HEK293 (cell line): ENCODE data around the gene TFE3.

ENCODE experiments used
- CTCF ChIA-PET: fragments of 350-600 bp; formaldehyde crosslinking; extraction: SDS; loops from one replicate; lab custom pipeline; 2021; ENCODE audit warnings: antibody characterized with exemption; lab: Yijun Ruan, JAX
- POLR2A ChIA-PET: fragments of 300-600 bp; formaldehyde crosslinking; extraction: SDS; loops from one replicate; lab custom pipeline; 2020; ENCODE audit warnings: antibody characterized with exemption, inconsistent platforms; lab: Yijun Ruan, JAX
- H3K27ac ChIP-seq: fragments of 200-500 bp; sonication (Bioruptor generic); 2 replicates; pipeline ENCODE4 v1.5.1; 2014; ENCODE audit warnings: low read depth, low read length, control low read depth, inconsistent platforms; ENCODE audit errors: extremely low read depth
- H3K36me3 ChIP-seq, 2 experiments: fragments of 200-500 bp in 1 of 2; sonication (Bioruptor generic) in 1 of 2; 1 replicate in 1 of 2; 2 replicates in 1 of 2; pipeline ENCODE4 v1.5.1; 2014 to 2017; ENCODE audit warnings: inconsistent platforms in 2 of 2, low read length in 2 of 2; ENCODE audit not compliant: control insufficient read depth in 2 of 2, insufficient read depth in 1 of 2
- H3K4me1 ChIP-seq: fragments of 200-500 bp; sonication (Bioruptor generic); 2 replicates; pipeline ENCODE4 v1.5.1; 2014; ENCODE audit warnings: mild to moderate bottlenecking, low read length, inconsistent platforms; ENCODE audit not compliant: control insufficient read depth, insufficient read depth
- H3K4me3 ChIP-seq: 2 replicates; pipeline ENCODE4 v1.5.1; 2011; ENCODE audit warnings: low read depth, mild to moderate bottlenecking, control low read depth, low read length, moderate library complexity
- H3K9me3 ChIP-seq: fragments of 200-500 bp; sonication (Bioruptor generic); 2 replicates; pipeline ENCODE4 v1.5.1; 2014; ENCODE audit warnings: low read depth, low read length, inconsistent platforms; ENCODE audit not compliant: control insufficient read depth, insufficient read depth
- FEZF1 ChIP-seq: fragments of 450-650 bp; formaldehyde crosslinking; IDR thresholded peaks from 2 replicates; pipeline ENCODE4 v1.5.1; 2016; ENCODE audit warnings: missing biosample characterization, missing genetic modification characterization
- GFI1B ChIP-seq: fragments of 450-650 bp; formaldehyde crosslinking; IDR thresholded peaks from 2 replicates; pipeline ENCODE4 v1.5.1; 2016; ENCODE audit warnings: missing biosample characterization, missing genetic modification characterization
- GLI2 ChIP-seq: fragments of 450-650 bp; formaldehyde crosslinking; IDR thresholded peaks from 2 replicates; pipeline ENCODE4; 2017; ENCODE audit warnings: missing biosample characterization, missing genetic modification characterization, low read depth, borderline replicate concordance
- KLF17 ChIP-seq: fragments of 450-650 bp; formaldehyde crosslinking; IDR thresholded peaks from 2 replicates; pipeline ENCODE4 v1.5.1; 2016; ENCODE audit warnings: missing biosample characterization, missing genetic modification characterization
- KLF7 ChIP-seq: fragments of 450-650 bp; formaldehyde crosslinking; IDR thresholded peaks from 2 replicates; pipeline ENCODE4 v1.5.1; 2016; ENCODE audit warnings: missing biosample characterization, missing genetic modification characterization, borderline replicate concordance
- MYNN ChIP-seq: fragments of 450-650 bp; formaldehyde crosslinking; IDR thresholded peaks from 2 replicates; pipeline ENCODE4 v1.5.1; 2016; ENCODE audit warnings: missing biosample characterization, missing genetic modification characterization, borderline replicate concordance
- PRDM2 ChIP-seq: fragments of 450-650 bp; formaldehyde crosslinking; IDR thresholded peaks from 2 replicates; pipeline ENCODE4 v1.5.1; 2016; ENCODE audit warnings: missing biosample characterization, missing genetic modification characterization, borderline replicate concordance
- SCRT1 ChIP-seq: fragments of 450-650 bp; formaldehyde crosslinking; IDR thresholded peaks from 2 replicates; pipeline ENCODE4 v1.5.1; 2016; ENCODE audit warnings: missing biosample characterization, missing genetic modification characterization, borderline replicate concordance
- ZBTB20 ChIP-seq: fragments of 450-650 bp; formaldehyde crosslinking; IDR thresholded peaks from 2 replicates; pipeline ENCODE4 v1.5.1; 2016; ENCODE audit warnings: missing biosample characterization, missing genetic modification characterization
- ZBTB48 ChIP-seq: fragments of 450-650 bp; formaldehyde crosslinking; IDR thresholded peaks from 2 replicates; pipeline ENCODE4 v1.5.1; 2016; ENCODE audit warnings: missing biosample characterization, missing genetic modification characterization
- ZFHX2 ChIP-seq: fragments of 450-650 bp; formaldehyde crosslinking; conservative IDR thresholded peaks from 2 replicates; pipeline ENCODE4 v1.5.1; 2016; ENCODE audit warnings: missing biosample characterization, missing genetic modification characterization
- ZNF157 ChIP-seq: fragments of 450-650 bp; formaldehyde crosslinking; IDR thresholded peaks from 2 replicates; pipeline ENCODE4 v1.5.1; 2016; ENCODE audit warnings: missing biosample characterization, missing genetic modification characterization
- ZNF184 ChIP-seq: fragments of 450-650 bp; IDR thresholded peaks from 2 replicates; pipeline ENCODE4 v1.5.1; 2018; ENCODE audit warnings: missing biosample characterization, mild to moderate bottlenecking, missing genetic modification characterization
- ZNF335 ChIP-seq: fragments of 450-650 bp; formaldehyde crosslinking; conservative IDR thresholded peaks from 2 replicates; pipeline ENCODE4 v1.5.1; 2016; ENCODE audit warnings: missing biosample characterization, missing genetic modification characterization
- ZNF548 ChIP-seq: fragments of 450-650 bp; formaldehyde crosslinking; IDR thresholded peaks from 2 replicates; pipeline ENCODE4 v1.5.1; 2016; ENCODE audit warnings: missing biosample characterization, missing genetic modification characterization
- ZNF571 ChIP-seq: fragments of 450-650 bp; formaldehyde crosslinking; IDR thresholded peaks from 2 replicates; pipeline ENCODE4 v1.5.0; 2017; ENCODE audit warnings: missing biosample characterization, missing genetic modification characterization
- ZNF664 ChIP-seq: fragments of 450-650 bp; formaldehyde crosslinking; IDR thresholded peaks from 2 replicates; pipeline ENCODE4 v1.5.1; 2016; ENCODE audit warnings: missing biosample characterization, missing genetic modification characterization
- ZNF701 ChIP-seq: fragments of 450-650 bp; formaldehyde crosslinking; IDR thresholded peaks from 2 replicates; pipeline ENCODE4 v1.5.1; 2016; ENCODE audit warnings: missing biosample characterization, missing genetic modification characterization
- ZNF777 ChIP-seq: fragments of 450-650 bp; formaldehyde crosslinking; IDR thresholded peaks from 2 replicates; pipeline ENCODE4 v1.5.1; 2017; ENCODE audit warnings: missing biosample characterization, missing genetic modification characterization, borderline replicate concordance
- TF ChIP-seq, protein P1 (sequence below): fragments of 450-650 bp; formaldehyde crosslinking; IDR thresholded peaks from 2 replicates; pipeline ENCODE4 v1.5.1; 2016; ENCODE audit warnings: missing biosample characterization, missing genetic modification characterization
- TF ChIP-seq, protein P2 (sequence below): fragments of 450-650 bp; formaldehyde crosslinking; IDR thresholded peaks from 2 replicates; pipeline ENCODE4 v1.5.1; 2016; ENCODE audit warnings: missing biosample characterization, missing genetic modification characterization
- TF ChIP-seq, protein P3 (sequence below): fragments of 450-650 bp; formaldehyde crosslinking; IDR thresholded peaks from 2 replicates; pipeline ENCODE4 v1.5.1; 2017; ENCODE audit warnings: missing biosample characterization, mild to moderate bottlenecking, missing genetic modification characterization, moderate library complexity

Gene TFE3, protein sequence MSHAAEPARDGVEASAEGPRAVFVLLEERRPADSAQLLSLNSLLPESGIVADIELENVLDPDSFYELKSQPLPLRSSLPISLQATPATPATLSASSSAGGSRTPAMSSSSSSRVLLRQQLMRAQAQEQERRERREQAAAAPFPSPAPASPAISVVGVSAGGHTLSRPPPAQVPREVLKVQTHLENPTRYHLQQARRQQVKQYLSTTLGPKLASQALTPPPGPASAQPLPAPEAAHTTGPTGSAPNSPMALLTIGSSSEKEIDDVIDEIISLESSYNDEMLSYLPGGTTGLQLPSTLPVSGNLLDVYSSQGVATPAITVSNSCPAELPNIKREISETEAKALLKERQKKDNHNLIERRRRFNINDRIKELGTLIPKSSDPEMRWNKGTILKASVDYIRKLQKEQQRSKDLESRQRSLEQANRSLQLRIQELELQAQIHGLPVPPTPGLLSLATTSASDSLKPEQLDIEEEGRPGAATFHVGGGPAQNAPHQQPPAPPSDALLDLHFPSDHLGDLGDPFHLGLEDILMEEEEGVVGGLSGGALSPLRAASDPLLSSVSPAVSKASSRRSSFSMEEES

GRCh38 chrX:49043220-49043986 lies at the start of gene TFE3:
Gene TFE3, minus strand, starts transcription at chrX:49043357. Its CDS starts 131 bp downstream, at chrX:49043226.
- peaks cover 0 to 12% of the 10 kb centered on the region in 2 experiments; a peak in 1 of 3 replicates for H3K36me3 ChIP-seq
- peaks cover 7% of the 10 kb centered on the region for H3K4me1 ChIP-seq
- POLR2A ChIA-PET = interaction anchor here (0.6 to 3.2 kb wide), 13 partner anchors 10 to 226 kb away, joined by 3 to 24 read pairs (median 3); partner anchors contain the start of genes GRIPAP1, KCND1, OTUD5 and SLC35A2
- H3K27ac ChIP-seq = peak within 1 kb of the TSS; percentile 86
- CTCF ChIA-PET = interaction anchor here (0.6 to 1.6 kb wide), 7 partner anchors 18 to 1076 kb away, joined by 3 to 9 read pairs (median 3); partner anchors contain the start of gene GRIPAP1
- peak within 1 kb of the TSS; percentile 77 for H3K4me3 ChIP-seq
- no peaks in the 10 kb centered on the region for H3K9me3 ChIP-seq
- TF ChIP-seq ZNF184 (tag by site-specific recombination) (no peak), ZNF157 (tag by site-specific recombination) (no peak), SCRT1 (no peak), KLF17 (peak; percentile 72), ZNF335 (no peak), ZNF571 (tag by site-specific recombination) (no peak), ZBTB20 (tag by site-specific recombination) (peak; percentile 60), GLI2 (no peak), GFI1B (tag by site-specific recombination) (no peak; the same call in 1 of the 2 replicates), ZNF777 (tag by site-specific recombination) (no peak), FEZF1 (tag by site-specific recombination) (no peak), ZNF701 (tag by site-specific recombination) (no peak), ZFHX2 (tag by site-specific recombination) (peak; percentile 87), PRDM2 (tag by site-specific recombination) (no peak), ZNF664 (tag by site-specific recombination) (no peak), MYNN (tag by site-specific recombination) (peak; percentile 100), ZBTB48 (tag by site-specific recombination) (no peak), KLF7 (0 out of 2 replicates have a peak, but pooled peaks have one; percentile 15), ZNF548 (tag by site-specific recombination) (no peak)
- TF ChIP-seq, protein P1, sequence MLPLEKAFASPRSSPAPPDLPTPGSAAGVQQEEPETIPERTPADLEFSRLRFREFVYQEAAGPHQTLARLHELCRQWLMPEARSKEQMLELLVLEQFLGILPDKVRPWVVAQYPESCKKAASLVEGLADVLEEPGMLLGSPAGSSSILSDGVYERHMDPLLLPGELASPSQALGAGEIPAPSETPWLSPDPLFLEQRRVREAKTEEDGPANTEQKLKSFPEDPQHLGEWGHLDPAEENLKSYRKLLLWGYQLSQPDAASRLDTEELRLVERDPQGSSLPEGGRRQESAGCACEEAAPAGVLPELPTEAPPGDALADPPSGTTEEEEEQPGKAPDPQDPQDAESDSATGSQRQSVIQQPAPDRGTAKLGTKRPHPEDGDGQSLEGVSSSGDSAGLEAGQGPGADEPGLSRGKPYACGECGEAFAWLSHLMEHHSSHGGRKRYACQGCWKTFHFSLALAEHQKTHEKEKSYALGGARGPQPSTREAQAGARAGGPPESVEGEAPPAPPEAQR (tag by site-specific recombination) = no peak
- TF ChIP-seq, protein P2, sequence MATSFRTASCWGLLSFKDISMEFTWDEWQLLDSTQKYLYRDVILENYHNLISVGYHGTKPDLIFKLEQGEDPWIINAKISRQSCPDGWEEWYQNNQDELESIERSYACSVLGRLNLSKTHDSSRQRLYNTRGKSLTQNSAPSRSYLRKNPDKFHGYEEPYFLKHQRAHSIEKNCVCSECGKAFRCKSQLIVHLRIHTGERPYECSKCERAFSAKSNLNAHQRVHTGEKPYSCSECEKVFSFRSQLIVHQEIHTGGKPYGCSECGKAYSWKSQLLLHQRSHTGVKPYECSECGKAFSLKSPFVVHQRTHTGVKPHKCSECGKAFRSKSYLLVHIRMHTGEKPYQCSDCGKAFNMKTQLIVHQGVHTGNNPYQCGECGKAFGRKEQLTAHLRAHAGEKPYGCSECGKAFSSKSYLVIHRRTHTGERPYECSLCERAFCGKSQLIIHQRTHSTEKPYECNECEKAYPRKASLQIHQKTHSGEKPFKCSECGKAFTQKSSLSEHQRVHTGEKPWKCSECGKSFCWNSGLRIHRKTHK (tag by site-specific recombination) = no peak
- TF ChIP-seq, protein P3, sequence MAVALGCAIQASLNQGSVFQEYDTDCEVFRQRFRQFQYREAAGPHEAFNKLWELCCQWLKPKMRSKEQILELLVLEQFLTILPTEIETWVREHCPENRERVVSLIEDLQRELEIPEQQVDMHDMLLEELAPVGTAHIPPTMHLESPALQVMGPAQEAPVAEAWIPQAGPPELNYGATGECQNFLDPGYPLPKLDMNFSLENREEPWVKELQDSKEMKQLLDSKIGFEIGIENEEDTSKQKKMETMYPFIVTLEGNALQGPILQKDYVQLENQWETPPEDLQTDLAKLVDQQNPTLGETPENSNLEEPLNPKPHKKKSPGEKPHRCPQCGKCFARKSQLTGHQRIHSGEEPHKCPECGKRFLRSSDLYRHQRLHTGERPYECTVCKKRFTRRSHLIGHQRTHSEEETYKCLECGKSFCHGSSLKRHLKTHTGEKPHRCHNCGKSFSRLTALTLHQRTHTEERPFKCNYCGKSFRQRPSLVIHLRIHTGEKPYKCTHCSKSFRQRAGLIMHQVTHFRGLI (tag by site-specific recombination) = 0 out of 2 replicates have a peak, but pooled peaks have one; percentile 60
